WTC11 (cell line): ENCODE measurements around the gene MPST. TPM values are rescaled to one million over a fixed set of nuclear protein-coding genes. Genes with fewer than 3 reads are reported as not detected.

ENCODE experiments used
- ATAC-seq: fragments of 200-7000 bp; cut with Tn5 transposase; 2 replicates; pipeline ENCODE4 v1.10.0; 2021; ENCODE audit warnings: mild to moderate bottlenecking, moderate library complexity
- CTCF ChIA-PET: fragments of 300-600 bp; sonication (Branson Sonifier 250); formaldehyde crosslinking; loops from one replicate; lab custom pipeline; 2021; ENCODE audit warnings: antibody characterized with exemption; lab: Charles Lee
- POLR2A ChIA-PET: fragments of 350-600 bp; sonication (Branson Sonifier 250); formaldehyde crosslinking; loops from one replicate; lab custom pipeline; 2021; ENCODE audit warnings: antibody characterized with exemption; lab: Charles Lee
- DNase-seq: peaks from one replicate; pipeline ENCODE4 v3.0.0; 2021; ENCODE audit warnings: low spot score
- H3K27ac Mint-ChIP-seq: 2 replicates; pipeline ENCODE4 v1.8.0; 2021; ENCODE audit warnings: mixed read lengths
- H3K27me3 Mint-ChIP-seq: 2 replicates; pipeline ENCODE4 v1.8.0; 2021; ENCODE audit warnings: low read depth, mild to moderate bottlenecking, moderate library complexity, mixed read lengths
- H3K36me3 Mint-ChIP-seq: 2 replicates; pipeline ENCODE4 v1.8.0; 2021; ENCODE audit warnings: mixed read lengths
- H3K4me1 Mint-ChIP-seq: 2 replicates; pipeline ENCODE4 v1.8.0; 2022; ENCODE audit warnings: mixed read lengths
- H3K4me3 Mint-ChIP-seq: 2 replicates; pipeline ENCODE4 v1.8.0; 2021; ENCODE audit warnings: mild to moderate bottlenecking, moderate library complexity, mixed read lengths
- H3K9me3 Mint-ChIP-seq: 2 replicates; pipeline ENCODE4 v1.8.0; 2021; ENCODE audit warnings: mixed read lengths
- AFF4 ChIP-seq: sonication (generic); formaldehyde crosslinking; IDR thresholded peaks from 2 replicates; pipeline ENCODE4 v1.8.1; 2023; ENCODE audit warnings: mild to moderate bottlenecking, missing genetic modification reagents, borderline replicate concordance
- CBFB ChIP-seq: sonication (generic); formaldehyde crosslinking; IDR thresholded peaks from 2 replicates; pipeline ENCODE4 v1.8.1; 2022; ENCODE audit warnings: mild to moderate bottlenecking, low read depth, missing genetic modification reagents
- CREM ChIP-seq: sonication (generic); formaldehyde crosslinking; IDR thresholded peaks from 2 replicates; pipeline ENCODE4 v1.8.1; 2022; ENCODE audit warnings: mild to moderate bottlenecking, missing genetic modification reagents, moderate library complexity
- E2F1 ChIP-seq: sonication (generic); formaldehyde crosslinking; IDR thresholded peaks from 2 replicates; pipeline ENCODE4 v1.8.0; 2022; ENCODE audit warnings: mild to moderate bottlenecking, missing genetic modification reagents
- EMX1 ChIP-seq: fragments of 250-450 bp; sonication (Bioruptor Pico); IDR thresholded peaks from 2 replicates; pipeline ENCODE4 v1.8.0; 2021; ENCODE audit warnings: mild to moderate bottlenecking
- ERG ChIP-seq: fragments of 250-450 bp; sonication (Bioruptor Pico); IDR thresholded peaks from 2 replicates; pipeline ENCODE4 v1.8.0; 2021; ENCODE audit warnings: mild to moderate bottlenecking
- FOXP1 ChIP-seq: sonication (generic); formaldehyde crosslinking; IDR thresholded peaks from 2 replicates; pipeline ENCODE4 v1.8.0; 2022; ENCODE audit warnings: missing genetic modification reagents, mild to moderate bottlenecking, moderate library complexity, borderline replicate concordance
- FOXP4 ChIP-seq: sonication (generic); formaldehyde crosslinking; IDR thresholded peaks from 2 replicates; pipeline ENCODE4 v1.8.0; 2022; ENCODE audit warnings: mild to moderate bottlenecking, missing genetic modification reagents
- GRHL2 ChIP-seq: fragments of 250-450 bp; sonication (Bioruptor Pico); IDR thresholded peaks from 2 replicates; pipeline ENCODE4 v1.8.0; 2022; ENCODE audit warnings: mild to moderate bottlenecking, moderate library complexity; ENCODE audit not compliant: insufficient replicate concordance, severe bottlenecking
- MAX ChIP-seq: sonication (generic); formaldehyde crosslinking; IDR thresholded peaks from 2 replicates; pipeline ENCODE4 v1.8.0; 2022; ENCODE audit warnings: mild to moderate bottlenecking, missing genetic modification reagents
- SP1 ChIP-seq: sonication (generic); formaldehyde crosslinking; conservative IDR thresholded peaks from 2 replicates; pipeline ENCODE4 v1.8.1; 2022; ENCODE audit warnings: missing genetic modification reagents
- STAT6 ChIP-seq: sonication (generic); formaldehyde crosslinking; conservative IDR thresholded peaks from 2 replicates; pipeline ENCODE4 v1.8.1; 2023; ENCODE audit warnings: mild to moderate bottlenecking, low read depth, missing genetic modification reagents, moderate library complexity
- TCF7 ChIP-seq: sonication (generic); formaldehyde crosslinking; IDR thresholded peaks from 2 replicates; pipeline ENCODE4 v1.8.0; 2022; ENCODE audit warnings: mild to moderate bottlenecking, low read depth, missing genetic modification reagents, moderate library complexity
- TP53 ChIP-seq: sonication (generic); formaldehyde crosslinking; IDR thresholded peaks from 2 replicates; pipeline ENCODE4 v1.8.1; 2023; ENCODE audit warnings: mild to moderate bottlenecking, missing genetic modification reagents
- ZBTB21 ChIP-seq: sonication (generic); formaldehyde crosslinking; IDR thresholded peaks from 2 replicates; pipeline ENCODE4 v1.8.1; 2023; ENCODE audit warnings: mild to moderate bottlenecking, missing genetic modification reagents, borderline replicate concordance
- ZNF232 ChIP-seq: sonication (generic); formaldehyde crosslinking; IDR thresholded peaks from 2 replicates; pipeline ENCODE4 v1.8.0; 2022; ENCODE audit warnings: mild to moderate bottlenecking, missing genetic modification reagents
- ZNF281 ChIP-seq: sonication (generic); formaldehyde crosslinking; IDR thresholded peaks from 2 replicates; pipeline ENCODE4 v1.8.0; 2023; ENCODE audit warnings: mild to moderate bottlenecking, missing genetic modification reagents
- ZNF423 ChIP-seq: fragments of 250-450 bp; sonication (Bioruptor Pico); IDR thresholded peaks from 2 replicates; pipeline ENCODE4 v2.1.2; 2022; ENCODE audit warnings: mild to moderate bottlenecking, moderate library complexity
- ZSCAN18 ChIP-seq: fragments of 250-450 bp; sonication (Bioruptor Pico); IDR thresholded peaks from 2 replicates; pipeline ENCODE4 v2.1.2; 2022; ENCODE audit warnings: mild to moderate bottlenecking, moderate library complexity
- total RNA-seq: library from RNA; stranded (reverse); gene quantifications from 3 replicates; pipeline ENCODE4 v1.2.3, GENCODE V29; 2021

MPST gene
- total RNA-seq, 1 experiment from 2014 or later = 86.6 TPM

GRCh38 chr22:37068859-37069258 is 49.3 kb downstream of the MPST start (continued):
- 0 out of 2 replicates have a peak, but pooled peaks have one; percentile 56 for TF ChIP-seq STAT6 (CRISPR knock-in tag)
- TF ChIP-seq SP1 (CRISPR knock-in tag) = peak; percentile 64
- peak; percentile 53; the same call in 1 of the 2 replicates for TF ChIP-seq FOXP4 (CRISPR knock-in tag)
- peak; percentile 46; the same call in 1 of the 2 replicates for TF ChIP-seq ZNF423
- peak; percentile 44; the same call in 1 of the 2 replicates for TF ChIP-seq ZNF232 (CRISPR knock-in tag)
- TF ChIP-seq TP53 = peak; percentile 74
- TF ChIP-seq ZNF281 (CRISPR knock-in tag) = 0 out of 2 replicates have a peak, but pooled peaks have one; percentile 62
- TF ChIP-seq FOXP1 = peak; percentile 60; the same call in 1 of the 2 replicates
- TF ChIP-seq MAX (CRISPR knock-in tag) = peak; percentile 77
- 0 out of 2 replicates have a peak, but pooled peaks have one; percentile 55 for TF ChIP-seq EMX1 (CRISPR knock-in tag)
- TF ChIP-seq AFF4 (CRISPR knock-in tag) = no peak
- TF ChIP-seq CREM (CRISPR knock-in tag) = no peak

- ATAC-seq (peak; percentile 7; the same call in 1 of the 2 replicates), DNase-seq (no peak)
- ChIA-PET POLR2A (interaction anchor here (0.6 kb wide), 1 partner anchor 265 kb away, joined by 3 read pairs; no protein-coding TSS in a partner anchor), CTCF (interaction anchor here (0.7 to 2.3 kb wide), 15 partner anchors 14 to 388 kb away, joined by 3 to 8 read pairs (median 4); partner anchors contain the start of gene KCTD17)
- peaks cover 39% of the 10 kb centered on the region for H3K27me3 Mint-ChIP-seq
- no peak overlapping the region for H3K27ac Mint-ChIP-seq
- peaks cover 2% of the 10 kb centered on the region; the same call in 1 of the 2 replicates for H3K4me1 Mint-ChIP-seq
- no peaks in the 10 kb centered on the region for H3K9me3 Mint-ChIP-seq
- no peaks in the 10 kb centered on the region for H3K36me3 Mint-ChIP-seq
- H3K4me3 Mint-ChIP-seq = 0 out of 2 replicates have a peak overlapping the region, but pooled peaks have one; percentile 20
- TF ChIP-seq ERG (CRISPR knock-in tag) = no peak
- no peak for TF ChIP-seq ZBTB21 (CRISPR knock-in tag)
- TF ChIP-seq ZNF232 (CRISPR knock-in tag) = no peak
- TF ChIP-seq ZSCAN18 (CRISPR knock-in tag) = no peak
- TF ChIP-seq TCF7 = no peak
- TF ChIP-seq CBFB (CRISPR knock-in tag) = no peak
- no peak for TF ChIP-seq E2F1 (CRISPR knock-in tag)
- no peak for TF ChIP-seq GRHL2 (CRISPR knock-in tag)
These were observed 49.8 kb downstream of the MPST start for GRCh38 chr22:37069319-37069718.
